MCF 10A (cell line): ENCODE results near the gene FAM13A. TPM values are rescaled to one million over a fixed set of nuclear protein-coding genes. Genes with fewer than 3 reads are reported as not detected.

Source experiments
- BruUV-seq: library from RNA; stranded (reverse); fragments of 400-500 nt; replicated peaks from 2 replicates; lab custom pipeline; 2021; lab: Mats Ljungman, UMichigan
- CTCF ChIA-PET: fragments of 300-600 bp; sonication (Branson Sonifier 250); formaldehyde crosslinking; extraction: SDS; loops from one replicate; lab custom pipeline; 2021; ENCODE audit warnings: antibody characterized with exemption, inconsistent platforms; lab: Yijun Ruan, JAX
- POLR2A ChIA-PET: fragments of 300-600, 350-650 bp; sonication (Branson Sonifier 250); formaldehyde crosslinking; extraction: SDS; loops from one replicate; lab custom pipeline; 2020; ENCODE audit warnings: antibody characterized with exemption, inconsistent platforms; lab: Yijun Ruan, JAX
- DNase-seq: peaks from one replicate; pipeline ENCODE4 v3.0.0-alpha.2; 2018; ENCODE audit not compliant: unreplicated experiment
- H3K27ac Mint-ChIP-seq: one replicate; pipeline ENCODE4 v1.8.0; 2022; ENCODE audit warnings: mild to moderate bottlenecking, low read depth, mixed read lengths; ENCODE audit not compliant: unreplicated experiment
- H3K27me3 Mint-ChIP-seq: one replicate; pipeline ENCODE4 v1.8.0; 2022; ENCODE audit warnings: mixed read lengths; ENCODE audit not compliant: insufficient read depth, unreplicated experiment
- H3K36me3 Mint-ChIP-seq: one replicate; pipeline ENCODE4 v1.8.0; 2022; ENCODE audit warnings: mild to moderate bottlenecking, moderate library complexity, mixed read lengths; ENCODE audit not compliant: insufficient read depth, unreplicated experiment
- H3K4me1 Mint-ChIP-seq: one replicate; pipeline ENCODE4 v1.8.0; 2022; ENCODE audit warnings: mixed read lengths; ENCODE audit not compliant: insufficient read depth, unreplicated experiment
- H3K4me3 Mint-ChIP-seq: one replicate; pipeline ENCODE4 v1.8.0; 2022; ENCODE audit warnings: mild to moderate bottlenecking, moderate library complexity, mixed read lengths; ENCODE audit not compliant: unreplicated experiment
- H3K9me3 Mint-ChIP-seq: one replicate; pipeline ENCODE4 v1.8.0; 2022; ENCODE audit warnings: mixed read lengths; ENCODE audit not compliant: unreplicated experiment
- CTCF ChIP-seq: fragments of 200-600 bp; IDR thresholded peaks from one replicate; pipeline ENCODE4 v1.8.0; 2022; ENCODE audit warnings: antibody characterized with exemption, mild to moderate bottlenecking; ENCODE audit not compliant: unreplicated experiment
- intact Hi-C: fragments of 100-400 bp; cut with micrococcal nuclease; formaldehyde crosslinking; loops from 2 replicates; pipeline ENCODE4 v1.14.1; 2022
- total RNA-seq: library from RNA; stranded (reverse); gene quantifications from 2 replicates; pipeline ENCODE4 v1.2.3, GENCODE V29; 2022

FAM13A gene
- total RNA-seq, 1 experiment from 2014 or later, result 11.1 TPM

GRCh38 chr4:88841635-88842034 lies 215.3 kb downstream of the FAM13A start:
- Mint-ChIP-seq H3K4me3 (no peak overlapping the region), H3K27ac (no peak overlapping the region), H3K9me3 (no peaks in the 10 kb centered on the region), H3K4me1 (peaks cover 5% of the 10 kb centered on the region), H3K36me3 (peaks cover 6% of the 10 kb centered on the region), H3K27me3 (no peaks in the 10 kb centered on the region)
- intact Hi-C loops, result no loop called here
- ChIA-PET CTCF (no interaction called here), POLR2A (no interaction called here)
- no TSS peak for BruUV-seq
- TF ChIP-seq CTCF, result no peak
- no peak for DNase-seq

GRCh38 chr4:88836216-88836615 lies 220.8 kb downstream of the FAM13A start:
- POLR2A ChIA-PET, result interaction anchor here (0.6 kb wide), 1 partner anchor 104 kb away, joined by 3 read pairs; no protein-coding TSS in a partner anchor
- Mint-ChIP-seq H3K4me3 (no peak overlapping the region), H3K27ac (no peak overlapping the region), H3K9me3 (no peaks in the 10 kb centered on the region), H3K27me3 (no peaks in the 10 kb centered on the region), H3K36me3 (no peaks in the 10 kb centered on the region), H3K4me1 (no peaks in the 10 kb centered on the region)
- CTCF ChIA-PET, result no interaction called here
- intact Hi-C loops, result no loop called here
- no peak for TF ChIP-seq CTCF
- no TSS peak for BruUV-seq
- DNase-seq, result no peak

GRCh38 chr4:88831031-88831430 lies 226.0 kb downstream of the FAM13A start:
- CTCF ChIA-PET, result no interaction called here
- intact Hi-C loops, result no loop called here

GRCh38 chr4:88830598-88830997 lies 226.4 kb downstream of the FAM13A start:
- no TSS peak for BruUV-seq
- POLR2A ChIA-PET, result interaction anchor here (1.0 to 2.3 kb wide), 3 partner anchors 8 to 23 kb away, joined by 3 to 7 read pairs (median 3); no protein-coding TSS in a partner anchor
- no peaks in the 10 kb centered on the region for H3K4me1 Mint-ChIP-seq
- intact Hi-C loops, result no loop called here
- TF ChIP-seq CTCF, result no peak
- H3K36me3 Mint-ChIP-seq, result no peaks in the 10 kb centered on the region
- CTCF ChIA-PET, result interaction anchor here (1.0 to 2.1 kb wide), 2 partner anchors 12 to 42 kb away, joined by 3 to 11 read pairs; no protein-coding TSS in a partner anchor
- DNase-seq, result no peak
- H3K27ac Mint-ChIP-seq, result no peak overlapping the region
- no peaks in the 10 kb centered on the region for H3K9me3 Mint-ChIP-seq
- no peaks in the 10 kb centered on the region for H3K27me3 Mint-ChIP-seq
- no peak overlapping the region for H3K4me3 Mint-ChIP-seq

More at GRCh38 chr4:88831031-88831430, 226.0 kb downstream of the FAM13A start:
- no peak overlapping the region for H3K27ac Mint-ChIP-seq
- H3K27me3 Mint-ChIP-seq, result no peaks in the 10 kb centered on the region
- H3K9me3 Mint-ChIP-seq, result no peaks in the 10 kb centered on the region
- no TSS peak for BruUV-seq
- no peak for DNase-seq
- H3K4me1 Mint-ChIP-seq, result no peaks in the 10 kb centered on the region
- POLR2A ChIA-PET, result interaction anchor here (2.3 kb wide), 1 partner anchor 16 kb away, joined by 7 read pairs; no protein-coding TSS in a partner anchor
- TF ChIP-seq CTCF, result no peak
- H3K36me3 Mint-ChIP-seq, result no peaks in the 10 kb centered on the region
- H3K4me3 Mint-ChIP-seq, result no peak overlapping the region
